Ishikawa (cell line): ENCODE data around the gene ATG14.

Source experiments
- EGR1 ChIP-seq: IDR thresholded peaks from 2 replicates; pipeline ENCODE4 v1.6.1; 2012
- YY1 ChIP-seq: IDR thresholded peaks from 2 replicates; pipeline ENCODE4 v1.6.1; 2012; ENCODE audit warnings: low read depth
- ZBTB7A ChIP-seq: IDR thresholded peaks from 2 replicates; pipeline ENCODE4 v1.6.1; 2012; ENCODE audit warnings: low read depth

GRCh38 chr14:55436519-55436918 lies 24.9 kb upstream of the ATG14 start:
- TF ChIP-seq YY1: no peak
- no peak for TF ChIP-seq ZBTB7A
- no peak for TF ChIP-seq EGR1
